ENCODE results near the gene ANKHD1. TPM values are rescaled to one million over a fixed set of nuclear protein-coding genes. Genes with fewer than 3 reads are reported as not detected.
A peak's percentile ranks its signal among the peaks of the same experiment; 100 is the strongest.

ANKHD1 gene
- total RNA-seq, 2 experiments from 2014 or later = 77.1 to 93.5 TPM

DNA sequence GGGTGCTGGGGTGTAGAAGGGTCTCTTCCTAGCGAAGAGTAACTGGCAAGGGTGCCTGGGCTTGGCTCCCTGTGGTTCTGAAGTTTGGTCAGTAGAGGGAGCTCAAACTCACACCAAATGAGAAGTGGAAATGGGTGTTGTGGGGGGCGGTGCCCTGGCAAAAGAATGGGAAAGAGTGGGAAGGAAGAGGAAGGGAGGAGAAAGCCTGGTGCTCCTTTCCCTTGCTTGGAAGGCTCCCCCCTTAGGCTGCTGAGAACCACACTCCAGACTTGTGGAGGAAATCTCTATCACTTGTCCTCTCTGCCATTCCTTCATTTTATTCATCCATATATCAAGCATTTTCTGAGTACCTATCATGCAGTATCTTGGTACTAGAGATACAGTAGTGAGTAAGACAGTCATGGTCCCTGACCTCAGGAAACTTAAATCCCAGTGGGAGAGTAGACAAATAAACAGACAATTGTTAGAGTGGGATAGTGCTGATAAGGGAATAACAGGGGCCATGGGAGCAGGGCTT is 28.6 kb upstream of the ANKHD1 start:
- no peaks in the 10 kb centered on the region for H3K9me3 Mint-ChIP-seq (ENCODE audit: low read depth)

GRCh38 chr5:140381351-140381750 is 20.3 kb upstream of the ANKHD1 start:
- ATAC-seq = no peak
- H3K9me3 Mint-ChIP-seq (ENCODE audit: low read depth) = no peaks in the 10 kb centered on the region
- CTCF ChIA-PET = interaction anchor here (0.6 to 2.2 kb wide), 6 partner anchors 8 to 137 kb away, joined by 3 to 19 read pairs (median 4); no protein-coding TSS in a partner anchor
- no peak overlapping the region for H3K4me3 Mint-ChIP-seq
- no peaks in the 10 kb centered on the region for H3K36me3 Mint-ChIP-seq (ENCODE audit: low read depth)
- H3K27ac Mint-ChIP-seq = no peak overlapping the region
- no peaks in the 10 kb centered on the region for H3K27me3 Mint-ChIP-seq
- DNase-seq = no peak
- POLR2A ChIA-PET = no interaction called here
- intact Hi-C loops (cut with DNase I, micrococcal nuclease) = no loop called here
- peaks cover 14% of the 10 kb centered on the region for H3K4me1 Mint-ChIP-seq

More for the DNA sequence above, 28.6 kb upstream of the ANKHD1 start:
- intact Hi-C loops (cut with DNase I, micrococcal nuclease) = loop anchor here (1.0 to 5.0 kb wide), 3 partner anchors 262 to 347 kb away; partner anchors contain the start of gene TMCO6 (in 1 of the 2)
- H3K4me3 Mint-ChIP-seq = no peak overlapping the region
- peak; percentile 60 for DNase-seq
- no peaks in the 10 kb centered on the region for H3K27me3 Mint-ChIP-seq
- no peaks in the 10 kb centered on the region for H3K4me1 Mint-ChIP-seq
- CTCF ChIA-PET = interaction anchor here (0.6 to 3.1 kb wide), 36 partner anchors 9 to 350 kb away, joined by 3 to 20 read pairs (median 4); partner anchors contain the start of genes HBEGF, IK, NDUFA2 and SLC4A9
- no peak overlapping the region for H3K27ac Mint-ChIP-seq
- H3K36me3 Mint-ChIP-seq (ENCODE audit: low read depth) = no peaks in the 10 kb centered on the region
- POLR2A ChIA-PET = no interaction called here
- peak; percentile 73 for ATAC-seq

DNA sequence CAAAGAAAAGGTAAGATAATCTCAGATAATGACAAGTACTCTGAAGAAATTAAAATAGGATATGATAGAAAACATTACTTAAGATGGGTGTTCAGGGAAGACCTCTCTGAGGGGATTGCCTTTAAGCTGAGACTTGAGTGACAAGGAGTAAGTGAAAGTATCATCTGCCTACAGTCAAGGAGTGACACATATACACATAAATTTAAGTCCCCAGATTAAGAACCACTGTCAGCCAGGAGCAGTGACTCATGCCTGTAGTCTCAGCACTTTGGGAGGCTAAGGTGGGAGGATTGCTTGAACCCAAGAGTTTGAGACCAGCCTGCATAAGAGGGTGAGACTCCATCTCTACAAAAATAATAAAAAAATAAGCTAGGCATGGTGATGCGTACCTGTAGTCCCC is 19.7 kb upstream of the ANKHD1 start:
- intact Hi-C loops (cut with DNase I, micrococcal nuclease) = no loop called here
- no peaks in the 10 kb centered on the region for H3K9me3 Mint-ChIP-seq (ENCODE audit: low read depth)
- H3K36me3 Mint-ChIP-seq (ENCODE audit: low read depth) = no peaks in the 10 kb centered on the region
- H3K27ac Mint-ChIP-seq = no peak overlapping the region
- no peaks in the 10 kb centered on the region for H3K27me3 Mint-ChIP-seq
- H3K4me3 Mint-ChIP-seq = no peak overlapping the region
- CTCF ChIA-PET = interaction anchor here (0.6 to 2.2 kb wide), 7 partner anchors 9 to 142 kb away, joined by 3 to 19 read pairs (median 4); no protein-coding TSS in a partner anchor
- peak; percentile 54 for DNase-seq
- POLR2A ChIA-PET = interaction anchor here (0.6 kb wide), 2 partner anchors 91 to 259 kb away, joined by 3 to 4 read pairs; no protein-coding TSS in a partner anchor
- H3K4me1 Mint-ChIP-seq = peaks cover 14% of the 10 kb centered on the region
- ATAC-seq = peak; percentile 100

- no peaks in the 10 kb centered on the region for H3K27me3 Mint-ChIP-seq
- no peak overlapping the region for H3K27ac Mint-ChIP-seq
- peaks cover 14% of the 10 kb centered on the region for H3K4me1 Mint-ChIP-seq
- DNase-seq = no peak
- ATAC-seq = no peak
- intact Hi-C loops (cut with DNase I, micrococcal nuclease) = no loop called here
- H3K4me3 Mint-ChIP-seq = no peak overlapping the region
- ChIA-PET POLR2A (no interaction called here), CTCF (interaction anchor here (0.6 to 2.2 kb wide), 5 partner anchors 9 to 139 kb away, joined by 3 to 19 read pairs (median 4); no protein-coding TSS in a partner anchor)
- no peaks in the 10 kb centered on the region for H3K36me3 Mint-ChIP-seq (ENCODE audit: low read depth)
- no peaks in the 10 kb centered on the region for H3K9me3 Mint-ChIP-seq (ENCODE audit: low read depth)
These were observed 18.8 kb upstream of the ANKHD1 start for GRCh38 chr5:140382866-140383265.

GRCh38 chr5:140383300-140383699 is 18.3 kb upstream of the ANKHD1 start:
- POLR2A ChIA-PET = no interaction called here
- CTCF ChIA-PET = interaction anchor here (3.4 kb wide), 1 partner anchor 11 kb away, joined by 16 read pairs; no protein-coding TSS in a partner anchor
- ATAC-seq (no peak), DNase-seq (no peak)
- Mint-ChIP-seq H3K4me3 (no peak overlapping the region), H3K27ac (no peak overlapping the region), H3K9me3 (ENCODE audit: low read depth) (no peaks in the 10 kb centered on the region), H3K36me3 (ENCODE audit: low read depth) (no peaks in the 10 kb centered on the region), H3K27me3 (no peaks in the 10 kb centered on the region), H3K4me1 (peaks cover 14% of the 10 kb centered on the region)
- intact Hi-C loops (cut with DNase I, micrococcal nuclease) = no loop called here

DNA sequence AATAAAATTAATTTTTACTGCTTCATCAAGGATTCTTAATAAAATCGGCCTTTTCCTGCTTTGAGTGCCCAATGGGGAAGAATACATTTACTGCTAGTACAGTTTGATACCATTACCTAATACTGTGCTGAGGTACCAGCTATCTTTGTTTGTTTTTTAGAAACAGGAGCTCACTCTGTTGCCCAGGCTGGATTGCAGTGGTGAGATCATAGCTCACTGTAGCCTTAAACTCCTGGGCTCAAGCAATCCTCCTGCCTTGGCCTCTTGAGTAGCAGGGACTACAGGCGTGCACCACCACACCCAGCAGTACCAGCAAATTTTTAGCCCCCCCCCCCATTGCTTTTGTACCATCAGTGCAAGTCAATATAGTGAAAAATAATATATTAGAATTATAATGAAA is 13.6 kb upstream of the ANKHD1 start:
- H3K4me3 Mint-ChIP-seq = no peak overlapping the region
- DNase-seq (no peak), ATAC-seq (no peak)
- peaks cover 3% of the 10 kb centered on the region for H3K4me1 Mint-ChIP-seq
- no peak overlapping the region for H3K27ac Mint-ChIP-seq
- H3K27me3 Mint-ChIP-seq = no peaks in the 10 kb centered on the region
- POLR2A ChIA-PET = no interaction called here
- H3K36me3 Mint-ChIP-seq (ENCODE audit: low read depth) = peaks cover 2% of the 10 kb centered on the region
- CTCF ChIA-PET = interaction anchor here (0.6 to 1.8 kb wide), 5 partner anchors 15 to 247 kb away, joined by 3 to 7 read pairs (median 4); no protein-coding TSS in a partner anchor
- no peaks in the 10 kb centered on the region for H3K9me3 Mint-ChIP-seq (ENCODE audit: low read depth)
- intact Hi-C loops (cut with DNase I, micrococcal nuclease) = no loop called here

DNA sequence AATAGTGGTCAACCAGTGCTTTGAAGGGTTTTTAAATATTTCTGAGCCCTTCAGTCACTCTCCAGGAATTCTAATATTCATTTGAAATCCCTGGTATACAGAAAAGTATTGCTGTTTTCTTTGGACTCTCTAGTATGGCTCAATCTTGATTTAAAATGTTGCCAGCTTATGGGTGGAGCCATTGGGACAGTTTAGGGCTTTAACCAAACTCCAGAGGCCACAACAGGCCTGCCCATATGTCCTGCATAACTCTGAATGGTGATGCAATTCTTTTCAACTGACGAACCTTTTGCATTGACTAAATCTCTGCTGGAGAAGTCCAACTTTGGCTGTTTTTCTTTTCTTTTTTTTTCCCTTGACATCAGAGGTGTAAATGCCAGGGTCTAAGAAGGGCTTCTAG is 10.3 kb upstream of the ANKHD1 start:
- ATAC-seq (no peak), DNase-seq (no peak)
- no peak overlapping the region for H3K27ac Mint-ChIP-seq
- no peaks in the 10 kb centered on the region for H3K9me3 Mint-ChIP-seq (ENCODE audit: low read depth)
- ChIA-PET CTCF (interaction anchor here (1.3 to 1.5 kb wide), 2 partner anchors 9 to 10 kb away, joined by 4 to 6 read pairs; partner anchors contain the start of gene ANKHD1), POLR2A (no interaction called here)
- peaks cover 2% of the 10 kb centered on the region for H3K36me3 Mint-ChIP-seq (ENCODE audit: low read depth)
- H3K4me3 Mint-ChIP-seq = no peak overlapping the region
- H3K4me1 Mint-ChIP-seq = no peaks in the 10 kb centered on the region
- intact Hi-C loops (cut with DNase I, micrococcal nuclease) = no loop called here
- no peaks in the 10 kb centered on the region for H3K27me3 Mint-ChIP-seq

DNA sequence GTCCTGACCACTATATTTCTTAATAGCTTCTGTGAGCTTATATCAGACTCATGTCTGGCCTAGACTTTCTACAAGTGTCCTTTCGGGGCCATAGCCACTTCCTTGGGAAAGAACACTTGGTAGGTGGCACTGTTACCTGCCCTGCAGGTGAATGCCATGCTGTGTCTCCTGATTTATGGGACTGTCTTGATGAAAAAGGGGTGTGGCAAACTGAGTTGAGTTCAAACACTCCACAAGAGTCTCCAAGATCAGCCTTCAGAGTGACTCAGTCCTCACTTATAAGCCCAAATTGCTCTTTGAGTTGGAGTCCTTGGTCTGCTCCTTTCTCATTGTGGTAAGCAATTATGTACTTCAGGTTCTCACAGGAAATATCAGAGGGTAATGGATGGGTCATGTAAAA is 9.9 kb upstream of the ANKHD1 start:
- Mint-ChIP-seq H3K4me3 (no peak overlapping the region), H3K27ac (no peak overlapping the region), H3K4me1 (no peaks in the 10 kb centered on the region), H3K27me3 (no peaks in the 10 kb centered on the region), H3K9me3 (ENCODE audit: low read depth) (no peaks in the 10 kb centered on the region), H3K36me3 (ENCODE audit: low read depth) (peaks cover 2% of the 10 kb centered on the region)
- ATAC-seq (no peak), DNase-seq (no peak)
- POLR2A ChIA-PET = no interaction called here
- CTCF ChIA-PET = interaction anchor here (1.3 to 1.5 kb wide), 2 partner anchors 9 kb away, joined by 4 to 6 read pairs; partner anchors contain the start of gene ANKHD1
- intact Hi-C loops (cut with DNase I, micrococcal nuclease) = no loop called here

GRCh38 chr5:140393738-140394137 is 7.9 kb upstream of the ANKHD1 start:
- ATAC-seq = no peak

GRCh38 chr5:140398379-140398811 is 3.2 kb upstream of the ANKHD1 start:
- H3K27me3 Mint-ChIP-seq = no peaks in the 10 kb centered on the region
- ChIA-PET POLR2A (no interaction called here), CTCF (no interaction called here)
- ATAC-seq (no peak), DNase-seq (no peak)
- H3K36me3 Mint-ChIP-seq (ENCODE audit: low read depth) = peaks cover 5% of the 10 kb centered on the region
- H3K4me1 Mint-ChIP-seq = peaks cover 4% of the 10 kb centered on the region
- no peak overlapping the region for H3K4me3 Mint-ChIP-seq
- intact Hi-C loops (cut with DNase I, micrococcal nuclease) = no loop called here
- H3K27ac Mint-ChIP-seq = no peak overlapping the region
- H3K9me3 Mint-ChIP-seq (ENCODE audit: low read depth) = no peaks in the 10 kb centered on the region

More at GRCh38 chr5:140393738-140394137, 7.9 kb upstream of the ANKHD1 start:
- no peak overlapping the region for H3K4me3 Mint-ChIP-seq
- ChIA-PET POLR2A (no interaction called here), CTCF (interaction anchor here (0.7 to 1.5 kb wide), 4 partner anchors 13 to 1093 kb away, joined by 3 to 4 read pairs (median 4); no protein-coding TSS in a partner anchor)
- no peaks in the 10 kb centered on the region for H3K9me3 Mint-ChIP-seq (ENCODE audit: low read depth)
- no peak overlapping the region for H3K27ac Mint-ChIP-seq
- H3K36me3 Mint-ChIP-seq (ENCODE audit: low read depth) = peaks cover 2% of the 10 kb centered on the region
- intact Hi-C loops (cut with DNase I, micrococcal nuclease) = no loop called here
- H3K27me3 Mint-ChIP-seq = no peaks in the 10 kb centered on the region
- H3K4me1 Mint-ChIP-seq = no peaks in the 10 kb centered on the region
- DNase-seq = no peak

DNA sequence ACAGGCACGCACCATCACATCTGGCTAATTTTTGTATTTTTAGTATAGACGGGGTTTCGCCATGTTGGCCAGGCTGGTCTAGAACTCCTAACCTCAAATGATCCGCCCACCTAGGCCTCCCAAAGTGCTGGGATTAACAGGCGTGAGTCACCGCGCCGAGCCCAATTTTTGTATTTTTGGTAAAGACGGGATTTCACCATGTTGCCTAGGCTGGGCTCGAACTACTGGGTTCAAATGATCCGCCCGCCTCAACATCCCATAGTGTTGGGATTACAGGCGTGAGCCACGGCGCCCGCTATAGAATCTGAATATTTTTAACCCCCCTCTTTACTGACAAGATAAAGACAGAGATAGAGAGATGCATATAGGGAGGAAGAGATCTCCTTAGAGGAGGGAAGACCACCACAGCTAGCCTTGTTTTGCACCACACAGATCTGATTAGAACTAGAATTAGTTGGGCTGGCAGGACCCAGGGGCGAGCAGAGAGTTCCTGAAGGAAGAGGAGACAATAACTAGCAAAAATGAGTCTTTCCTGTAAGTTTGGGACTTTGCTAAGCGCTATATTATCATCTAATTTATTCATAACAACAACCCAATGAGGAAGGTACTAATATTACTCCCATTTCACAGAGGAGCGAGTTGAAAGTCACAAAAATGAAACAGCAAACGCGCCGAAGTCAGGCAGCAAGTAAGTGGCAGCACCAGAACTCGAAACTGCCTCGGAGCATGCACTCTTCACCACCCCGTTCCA is 1.5 kb upstream of the ANKHD1 start:
- Mint-ChIP-seq H3K36me3 (ENCODE audit: low read depth) (peaks cover 11% of the 10 kb centered on the region), H3K27me3 (no peaks in the 10 kb centered on the region), H3K9me3 (ENCODE audit: low read depth) (no peaks in the 10 kb centered on the region), H3K4me1 (peaks cover 17% of the 10 kb centered on the region), H3K27ac (peak overlapping the region; percentile 87), H3K4me3 (no peak overlapping the region)
- ATAC-seq = no peak
- POLR2A ChIA-PET = interaction anchor here (0.9 to 2.5 kb wide), 4 partner anchors 239 to 311 kb away, joined by 3 to 13 read pairs (median 5); partner anchors contain the start of genes HARS1, HARS2, IK and NDUFA2
- CTCF ChIA-PET = interaction anchor here (0.7 to 1.9 kb wide), 6 partner anchors 8 to 311 kb away, joined by 4 read pairs; partner anchors contain the start of gene EIF4EBP3
- intact Hi-C loops (cut with DNase I, micrococcal nuclease) = loop anchor here in 1 of 2 experiments (2.0 to 5.0 kb wide), 5 partner anchors 37 to 1697 kb away; partner anchors contain the start of genes PURA, TAF7 and UBE2D2
- DNase-seq = no peak
